Endothelial cell of umbilical vein (primary cell): Measurements from ENCODE around the gene NR6A1. TPM values are rescaled to one million over a fixed set of nuclear protein-coding genes. Genes with fewer than 3 reads are reported as not detected.

Experiments used
- BruUV-seq: library from RNA; stranded (reverse); fragments of 400-500 nt; replicated peaks from 2 replicates; lab custom pipeline; 2021; lab: Mats Ljungman, UMichigan
- CTCF ChIA-PET: fragments of 300-600, 350-600 bp; sonication (Branson Sonifier 250); formaldehyde crosslinking; loops from one replicate; lab custom pipeline; 2021; ENCODE audit warnings: antibody characterized with exemption, inconsistent platforms; lab: Charles Lee
- POLR2A ChIA-PET: fragments of 300-600, 350-600 bp; sonication (Branson Sonifier 250); formaldehyde crosslinking; loops from one replicate; lab custom pipeline; 2021; ENCODE audit warnings: antibody characterized with exemption, inconsistent platforms; lab: Charles Lee
- DNase-seq: peaks from one replicate; pipeline ENCODE4 v3.0.0-alpha.2; 2011; ENCODE audit warnings: low read depth, low spot score
- FAIRE-seq: peaks from 2 replicates; lab custom pipeline; 2011; peaks lifted over from hg19 to GRCh38; lab: Jason Lieb, UNC
- H2AFZ ChIP-seq: 2 replicates; pipeline ENCODE4 v1.6.0; 2012; ENCODE audit warnings: low read depth, low read length, control low read depth, inconsistent platforms
- H3K27ac ChIP-seq: 2 replicates; pipeline ENCODE4 v1.5.1; 2011; ENCODE audit warnings: low read depth, mild to moderate bottlenecking, control low read depth, low read length, moderate library complexity; ENCODE audit not compliant: insufficient read depth
- H3K27me3 ChIP-seq, 2 experiments: 2 replicates each; pipeline versions ENCODE4 v1.6.0 to v1.6.1; 2011; ENCODE audit warnings: low read length in 2 of 2, mixed read lengths in 1 of 2; ENCODE audit not compliant: control insufficient read depth in 2 of 2, insufficient read depth in 2 of 2
- H3K36me3 ChIP-seq, 2 experiments: 2 replicates in 1 of 2; 3 replicates in 1 of 2; pipeline ENCODE4 v1.5.1; 2011; ENCODE audit warnings: low read length in 2 of 2, mild to moderate bottlenecking in 1 of 2, moderate library complexity in 1 of 2; ENCODE audit not compliant: control insufficient read depth in 2 of 2, insufficient read depth in 2 of 2; ENCODE audit errors: extremely low read depth in 1 of 2
- H3K4me1 ChIP-seq: 3 replicates; pipeline ENCODE4 v1.5.1; 2011; ENCODE audit warnings: mild to moderate bottlenecking, low read length; ENCODE audit not compliant: control insufficient read depth, insufficient read depth; ENCODE audit errors: extremely low read depth
- H3K4me2 ChIP-seq: 2 replicates; pipeline ENCODE4 v1.6.1; 2011; ENCODE audit warnings: low read length, control low read depth, mixed read lengths; ENCODE audit not compliant: insufficient read depth
- H3K4me3 ChIP-seq, 3 experiments: fragments of 200-600 bp in 1 of 3; sonication (generic), shearing (Covaris generic) in 1 of 3; replicated peaks in 1 of 3; 2 replicates each; pipeline ENCODE4 v1.5.1; 2011 to 2016; ENCODE audit warnings: control low read depth in 3 of 3, low read length in 3 of 3, mild to moderate bottlenecking in 2 of 3, inconsistent platforms in 1 of 3, low read depth in 1 of 3, moderate library complexity in 1 of 3; ENCODE audit not compliant: insufficient read depth in 1 of 3
- H3K79me2 ChIP-seq: 2 replicates; pipeline ENCODE4 v1.6.0; 2012; ENCODE audit warnings: low read length, inconsistent platforms; ENCODE audit not compliant: control insufficient read depth, insufficient read depth
- H3K9ac ChIP-seq: replicated peaks from 2 replicates; pipeline ENCODE3; 2011; ENCODE audit warnings: low read length, control low read depth; ENCODE audit not compliant: insufficient read depth; ENCODE audit errors: extremely low read depth
- H3K9me1 ChIP-seq: replicated peaks from 3 replicates; pipeline ENCODE4 v1.6.0; 2011; ENCODE audit warnings: mild to moderate bottlenecking, low read length; ENCODE audit not compliant: control insufficient read depth, insufficient read depth; ENCODE audit errors: extremely low read depth
- H3K9me3 ChIP-seq: replicated peaks from 2 replicates; pipeline ENCODE4 v1.5.1; 2012; ENCODE audit warnings: low read length, inconsistent platforms; ENCODE audit not compliant: control insufficient read depth, insufficient read depth
- H4K20me1 ChIP-seq: replicated peaks from 2 replicates; pipeline ENCODE3; 2011; ENCODE audit warnings: mild to moderate bottlenecking, low read length; ENCODE audit not compliant: control insufficient read depth, insufficient read depth; ENCODE audit errors: extremely low read depth
- EZH2 ChIP-seq: IDR thresholded peaks from 2 replicates; pipeline ENCODE4 v1.6.1; 2012; ENCODE audit warnings: borderline replicate concordance, low read depth, mild to moderate bottlenecking, moderate library complexity, low read length, inconsistent platforms; ENCODE audit not compliant: severe bottlenecking
- FOS ChIP-seq: IDR thresholded peaks from 2 replicates; pipeline ENCODE4 v1.6.1; 2011; ENCODE audit warnings: mild to moderate bottlenecking, low read length, moderate library complexity, borderline replicate concordance; ENCODE audit not compliant: insufficient read depth
- GATA2 ChIP-seq: IDR thresholded peaks from 2 replicates; pipeline ENCODE4 v1.7.0; 2011; ENCODE audit warnings: low read depth, mild to moderate bottlenecking, moderate library complexity, mixed read lengths, low read length; ENCODE audit not compliant: insufficient read length, insufficient read depth
- JUN ChIP-seq: IDR thresholded peaks from 2 replicates; pipeline ENCODE4 v1.6.1; 2011; ENCODE audit warnings: borderline replicate concordance, low read depth; ENCODE audit not compliant: insufficient read length, insufficient read depth
- MYC ChIP-seq: IDR thresholded peaks from one replicate; pipeline ENCODE4 v1.6.1; 2011; ENCODE audit warnings: mild to moderate bottlenecking, low read depth, low read length
- POLR2A ChIP-seq: IDR thresholded peaks from 2 replicates; pipeline ENCODE4 v1.6.1; 2012; ENCODE audit warnings: low read depth, mild to moderate bottlenecking, control low read depth, low read length
- POLR2AphosphoS5 ChIP-seq: IDR thresholded peaks from 2 replicates; pipeline ENCODE4 v1.6.1; 2012; ENCODE audit warnings: low read depth, mild to moderate bottlenecking, control low read depth, low read length, moderate library complexity; ENCODE audit not compliant: insufficient read depth
- dilution Hi-C: fragments of 300-500 bp; cut with MboI; formaldehyde crosslinking; loops from one replicate; pipeline ENCODE4 v1.15.0; 2019; ENCODE audit warnings: low sequenced_read_pairs; ENCODE audit not compliant: extremely low pct_ligation_motif_present
- intact Hi-C: fragments of 100-400 bp; cut with micrococcal nuclease; formaldehyde crosslinking; loops from one replicate; pipeline ENCODE4 v1.10.0; 2022
- polyA plus RNA-seq, 4 experiments: library from polyadenylated mRNA; depleted of rRNA in 3 of 4; stranded (reverse) in 3 of 4; unstranded in 1 of 4; fragments of >200 nt; gene quantifications; 2 replicates each; pipeline versions ENCODE4 v1.2.1 to v1.2.3, GENCODE V29; 2011 to 2012; ENCODE audit warnings: missing spikeins in 1 of 4
- total RNA-seq: library from RNA; stranded (reverse); gene quantifications from 2 replicates; pipeline ENCODE4 v1.2.3, GENCODE V29; 2021
- TF ChIP-seq, protein P1 (sequence below), 2 donors: IDR thresholded peaks; 1 replicate in 1 of 2; 2 replicates in 1 of 2; pipeline ENCODE4 v1.5.1; 2011; ENCODE audit warnings: low read length in 2 of 2, mild to moderate bottlenecking in 2 of 2, moderate library complexity in 2 of 2, control low read depth in 1 of 2, inconsistent platforms in 1 of 2, low read depth in 1 of 2; ENCODE audit not compliant: insufficient read depth in 1 of 2; ENCODE audit errors: extremely low read depth in 1 of 2
- TF ChIP-seq, protein P2 (sequence below): IDR thresholded peaks from 2 replicates; pipeline ENCODE4 v1.6.1; 2011; ENCODE audit not compliant: insufficient read depth, insufficient read length

NR6A1 gene
- total and polyA plus RNA-seq, 2 donors (not counting 3 experiments of a cell fraction or from before 2014, with no cell fraction given): 0.17 to 1.2 TPM

DNA sequence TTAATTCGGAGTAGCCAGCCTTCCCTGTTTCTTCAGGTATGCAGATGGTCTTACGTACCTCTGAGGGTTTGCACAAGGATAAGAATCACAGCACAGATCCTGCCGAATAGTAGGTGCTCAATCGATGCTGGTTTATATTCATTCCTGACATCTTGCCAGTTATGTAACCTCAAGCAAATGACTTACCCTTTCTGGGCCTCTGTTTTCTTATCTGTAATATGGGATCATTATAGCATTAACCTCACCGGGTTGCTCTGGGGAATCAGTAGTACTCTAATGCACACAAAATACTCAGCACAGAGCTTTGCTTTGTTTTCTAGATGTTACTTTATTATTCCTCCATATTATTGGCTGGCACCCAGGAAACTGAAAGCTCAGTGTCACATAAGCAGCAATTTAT lies 256.2 kb downstream of the NR6A1 start:
- dilution Hi-C loops: no loop called here
- DNase-seq: no peak
- Histone ChIP-seq H3K9me3 (no peaks in the 10 kb centered on the region), H2AFZ (no peak overlapping the region), H3K9me1 (no peaks in the 10 kb centered on the region), H3K27me3 (no peaks in the 10 kb centered on the region), H3K4me2 (no peak overlapping the region), H3K36me3 (no peaks in the 10 kb centered on the region), H4K20me1 (no peaks in the 10 kb centered on the region), H3K27ac (no peak overlapping the region), H3K9ac (no peak overlapping the region), H3K4me3 (no peak overlapping the region), H3K4me1 (no peaks in the 10 kb centered on the region), H3K79me2 (no peaks in the 10 kb centered on the region)
- intact Hi-C loops: no loop called here
- BruUV-seq: no TSS peak
- TF ChIP-seq, protein P1, sequence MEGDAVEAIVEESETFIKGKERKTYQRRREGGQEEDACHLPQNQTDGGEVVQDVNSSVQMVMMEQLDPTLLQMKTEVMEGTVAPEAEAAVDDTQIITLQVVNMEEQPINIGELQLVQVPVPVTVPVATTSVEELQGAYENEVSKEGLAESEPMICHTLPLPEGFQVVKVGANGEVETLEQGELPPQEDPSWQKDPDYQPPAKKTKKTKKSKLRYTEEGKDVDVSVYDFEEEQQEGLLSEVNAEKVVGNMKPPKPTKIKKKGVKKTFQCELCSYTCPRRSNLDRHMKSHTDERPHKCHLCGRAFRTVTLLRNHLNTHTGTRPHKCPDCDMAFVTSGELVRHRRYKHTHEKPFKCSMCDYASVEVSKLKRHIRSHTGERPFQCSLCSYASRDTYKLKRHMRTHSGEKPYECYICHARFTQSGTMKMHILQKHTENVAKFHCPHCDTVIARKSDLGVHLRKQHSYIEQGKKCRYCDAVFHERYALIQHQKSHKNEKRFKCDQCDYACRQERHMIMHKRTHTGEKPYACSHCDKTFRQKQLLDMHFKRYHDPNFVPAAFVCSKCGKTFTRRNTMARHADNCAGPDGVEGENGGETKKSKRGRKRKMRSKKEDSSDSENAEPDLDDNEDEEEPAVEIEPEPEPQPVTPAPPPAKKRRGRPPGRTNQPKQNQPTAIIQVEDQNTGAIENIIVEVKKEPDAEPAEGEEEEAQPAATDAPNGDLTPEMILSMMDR (IDR thresholded peaks at IDR 0.05; ENCODE audit: extremely low read depth in 1 of 2, insufficient read depth in 1 of 2, low read depth in 1 of 2, low read length in 2 of 2): no peak
- no peak for TF ChIP-seq EZH2
- TF ChIP-seq JUN: no peak
- TF ChIP-seq MYC: no peak
- TF ChIP-seq, protein P2, sequence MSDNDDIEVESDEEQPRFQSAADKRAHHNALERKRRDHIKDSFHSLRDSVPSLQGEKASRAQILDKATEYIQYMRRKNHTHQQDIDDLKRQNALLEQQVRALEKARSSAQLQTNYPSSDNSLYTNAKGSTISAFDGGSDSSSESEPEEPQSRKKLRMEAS: no peak
- TF ChIP-seq GATA2: no peak
- TF ChIP-seq POLR2AphosphoS5: no peak
- no peak for TF ChIP-seq POLR2A
- no peak for TF ChIP-seq FOS
- no peak for FAIRE-seq
- ChIA-PET CTCF (interaction anchor here (1.3 to 5.5 kb wide), 2 partner anchors 21 to 102 kb away, joined by 4 to 28 read pairs; no protein-coding TSS in a partner anchor), POLR2A (no interaction called here)
